Measurements from ENCODE around the gene DNAJB14.

GRCh38 chr4:99876946-99877345 is 69.5 kb downstream of the DNAJB14 start:
- TF ChIP-seq, protein P1, sequence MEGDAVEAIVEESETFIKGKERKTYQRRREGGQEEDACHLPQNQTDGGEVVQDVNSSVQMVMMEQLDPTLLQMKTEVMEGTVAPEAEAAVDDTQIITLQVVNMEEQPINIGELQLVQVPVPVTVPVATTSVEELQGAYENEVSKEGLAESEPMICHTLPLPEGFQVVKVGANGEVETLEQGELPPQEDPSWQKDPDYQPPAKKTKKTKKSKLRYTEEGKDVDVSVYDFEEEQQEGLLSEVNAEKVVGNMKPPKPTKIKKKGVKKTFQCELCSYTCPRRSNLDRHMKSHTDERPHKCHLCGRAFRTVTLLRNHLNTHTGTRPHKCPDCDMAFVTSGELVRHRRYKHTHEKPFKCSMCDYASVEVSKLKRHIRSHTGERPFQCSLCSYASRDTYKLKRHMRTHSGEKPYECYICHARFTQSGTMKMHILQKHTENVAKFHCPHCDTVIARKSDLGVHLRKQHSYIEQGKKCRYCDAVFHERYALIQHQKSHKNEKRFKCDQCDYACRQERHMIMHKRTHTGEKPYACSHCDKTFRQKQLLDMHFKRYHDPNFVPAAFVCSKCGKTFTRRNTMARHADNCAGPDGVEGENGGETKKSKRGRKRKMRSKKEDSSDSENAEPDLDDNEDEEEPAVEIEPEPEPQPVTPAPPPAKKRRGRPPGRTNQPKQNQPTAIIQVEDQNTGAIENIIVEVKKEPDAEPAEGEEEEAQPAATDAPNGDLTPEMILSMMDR (IDR thresholded peaks at IDR 0.05) = no peak
- no peak for TF ChIP-seq POLR2A (IDR thresholded peaks at IDR 0.05)
